HepG2 (cell line): ENCODE data around the gene DRAP1. TPM values are rescaled to one million over a fixed set of nuclear protein-coding genes. Genes with fewer than 3 reads are reported as not detected.

Experiments
- FOXO1 ChIP-seq: sonication (generic); formaldehyde crosslinking; IDR thresholded peaks from 2 replicates; pipeline ENCODE4 v1.4.0; 2020; ENCODE audit warnings: missing genetic modification reagents
- FOXP4 ChIP-seq: sonication (generic); formaldehyde crosslinking; IDR thresholded peaks from 2 replicates; pipeline ENCODE4 v1.4.0; 2020; ENCODE audit warnings: missing genetic modification reagents
- GABPB1 ChIP-seq: IDR thresholded peaks from 2 replicates; pipeline ENCODE4 v1.6.1; 2016; ENCODE audit warnings: mild to moderate bottlenecking, missing genetic modification reagents, moderate library complexity, missing compliant biosample characterization
- GATAD2A ChIP-seq: IDR thresholded peaks from 2 replicates; pipeline ENCODE4 v1.6.1; 2016
- IRF1 ChIP-seq: sonication (generic); formaldehyde crosslinking; IDR thresholded peaks from 2 replicates; pipeline ENCODE4 v1.4.0; 2020; ENCODE audit warnings: low read depth, mild to moderate bottlenecking, missing genetic modification reagents
- MNT ChIP-seq: fragments of 450-650 bp; IDR thresholded peaks from 2 replicates; pipeline ENCODE4 v1.6.1; 2016
- RBAK ChIP-seq: sonication (generic); formaldehyde crosslinking; IDR thresholded peaks from 2 replicates; pipeline ENCODE4 v1.5.1; 2020; ENCODE audit warnings: mild to moderate bottlenecking, missing genetic modification reagents
- TEAD3 ChIP-seq: optimal IDR thresholded peaks from 2 replicates; pipeline ENCODE3; 2016; ENCODE audit warnings: borderline replicate concordance
- ZFX ChIP-seq: sonication (generic); formaldehyde crosslinking; IDR thresholded peaks from 2 replicates; pipeline ENCODE4 v1.4.0; 2020; ENCODE audit warnings: mild to moderate bottlenecking, low read depth, missing genetic modification reagents, moderate library complexity
- ZNF407 ChIP-seq: sonication (generic); formaldehyde crosslinking; IDR thresholded peaks from one replicate; pipeline ENCODE4 v1.5.1; 2020; ENCODE audit warnings: mild to moderate bottlenecking, missing genetic modification reagents; ENCODE audit errors: not compliant biosample characterization
- ZNF609 ChIP-seq: sonication (generic); formaldehyde crosslinking; IDR thresholded peaks from 2 replicates; pipeline ENCODE4 v1.4.0; 2020; ENCODE audit warnings: mild to moderate bottlenecking, missing genetic modification reagents, borderline replicate concordance
- polyA plus RNA-seq, 8 experiments: library from polyadenylated mRNA; depleted of rRNA in 3 of 8; stranded (reverse) in 7 of 8; unstranded in 1 of 8; fragments of >200 nt; fragmentation: Illumina TruSeq in 4 of 8; extraction: Trizol in 4 of 8; gene quantifications; 2 replicates each; pipeline versions ENCODE4 v1.2.1 to v1.2.3, GENCODE V29; 2011 to 2016; ENCODE audit warnings: low read depth in 4 of 8, missing spikeins in 1 of 8, mixed read lengths in 1 of 8; ENCODE audit not compliant: insufficient read depth in 1 of 8
- total RNA-seq, 5 experiments: library from RNA; depleted of rRNA; stranded (reverse); fragments of >200 nt; fragmentation: Illumina TruSeq; extraction: Trizol; gene quantifications; 2 replicates each; pipeline ENCODE4 v1.2.3, GENCODE V29; 2016; ENCODE audit warnings: low read depth in 1 of 5

DRAP1 gene
- total and polyA plus RNA-seq, 2 of the 13 experiments (the other 11 are each of a cell fraction or from before 2014, with no cell fraction given): 46.8 to 52.3 TPM

- TF ChIP-seq ZNF609 (CRISPR knock-in tag): no peak
- no peak for TF ChIP-seq FOXO1 (CRISPR knock-in tag)
- TF ChIP-seq IRF1 (CRISPR knock-in tag): no peak
- no peak for TF ChIP-seq ZNF407
- TF ChIP-seq RBAK (CRISPR knock-in tag): no peak
- TF ChIP-seq FOXP4 (CRISPR knock-in tag): peak; percentile 51; the same call in 1 of the 2 replicates
- peak; percentile 17 for TF ChIP-seq TEAD3 (CRISPR knock-in tag)
- TF ChIP-seq GATAD2A: 0 out of 2 replicates have a peak, but pooled peaks have one; percentile 28
- 0 out of 2 replicates have a peak, but pooled peaks have one; percentile 11 for TF ChIP-seq GABPB1 (CRISPR knock-in tag)
- peak; percentile 59; the same call in 1 of the 2 replicates for TF ChIP-seq ZFX
- peak; percentile 58 for TF ChIP-seq MNT
Observed at GRCh38 chr11:65944767-65945166, 25.5 kb downstream of the DRAP1 start (continued).
